RPMI8226 (cell line): Measurements from ENCODE around the gene OR10G3.
"Not testable (repeated sequence)": the region's sequence is repeated elsewhere in the genome, so short reads cannot be mapped to it uniquely, and the experiment has no call there.

ENCODE experiments used
- DNase-seq: peaks from one replicate; pipeline ENCODE4 v3.0.0-alpha.2; 2015

The OR10G3 gene

DNA sequence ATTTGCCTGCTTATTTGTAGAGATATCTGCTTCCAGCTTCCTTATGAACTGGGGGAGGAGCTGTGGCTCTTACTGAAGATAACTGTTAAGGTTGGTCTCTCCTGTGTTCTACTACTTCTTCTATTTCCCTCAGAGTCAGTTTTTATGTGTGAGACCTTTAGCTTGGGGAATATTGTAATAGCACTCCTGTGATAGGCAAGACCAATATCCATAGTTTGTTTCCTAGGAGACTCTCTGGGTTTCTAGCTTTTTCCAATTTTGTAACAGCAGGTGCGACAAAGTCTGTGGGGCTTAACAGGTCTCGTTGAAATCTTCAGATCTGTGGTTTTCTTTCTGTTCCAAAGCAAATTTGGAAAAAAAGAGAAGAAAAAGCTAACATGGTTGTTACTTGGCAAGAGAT is at the start of gene OR10G3:
Gene OR10G3, minus strand, starts transcription at position 101 of the 400 bp plus-strand sequence. CDS start 9,332 bp downstream, outside the sequence.
- no peak for DNase-seq

DNA sequence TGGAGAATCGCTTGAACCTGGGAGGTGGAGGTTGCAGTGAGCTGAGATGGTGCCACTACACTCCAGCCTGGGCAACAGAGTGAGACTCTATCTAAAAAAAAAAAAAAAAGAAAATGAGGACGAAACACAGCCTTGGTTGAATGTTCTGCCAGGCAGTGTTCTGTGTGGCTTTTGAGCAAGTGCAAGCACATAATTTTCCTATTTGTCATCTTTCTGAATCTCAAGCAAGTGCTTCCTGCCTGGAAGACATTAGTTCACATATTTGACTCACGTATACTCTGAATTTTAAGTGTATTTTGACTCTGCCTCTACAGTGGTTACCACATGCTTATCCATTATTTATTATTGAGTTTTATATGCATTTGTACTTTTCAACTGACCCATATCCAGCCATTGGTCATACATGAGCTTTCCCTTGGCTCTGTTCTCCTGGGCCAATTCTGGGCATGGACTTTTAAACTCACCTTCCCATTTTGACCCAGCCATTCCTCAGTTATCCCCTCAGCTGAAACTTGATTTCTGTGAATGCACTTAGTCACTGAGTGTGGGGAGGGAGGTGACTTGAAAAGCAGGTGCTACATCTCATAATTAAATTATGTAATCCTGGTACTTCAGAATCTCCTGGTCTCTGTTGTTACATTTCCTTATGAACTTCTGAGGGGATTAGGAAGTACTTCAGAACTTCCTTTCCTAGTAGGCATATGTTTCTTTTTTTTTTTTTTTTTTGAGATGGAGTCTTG is 46.8 kb upstream of the OR10G3 start:
- no peak for DNase-seq

DNA sequence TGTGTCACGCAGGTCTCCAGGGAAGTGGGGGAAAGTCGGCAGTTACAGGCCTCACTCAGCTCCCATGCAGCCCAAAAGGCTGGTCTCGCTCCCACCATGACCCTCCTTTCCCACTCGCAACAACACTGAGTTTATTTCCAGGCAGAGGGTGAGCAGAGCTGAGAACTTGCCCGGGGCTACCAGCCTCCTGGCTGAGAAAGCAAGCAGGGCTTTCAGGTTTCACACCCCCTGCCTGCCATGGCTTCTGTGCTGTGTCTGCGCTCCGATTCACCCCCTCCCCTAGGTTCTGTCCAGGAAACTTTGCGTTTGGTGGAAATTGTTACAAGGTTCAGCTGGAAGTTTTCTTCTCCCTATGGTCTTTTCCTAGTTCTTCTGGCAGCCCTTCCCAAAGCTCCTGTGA is 37.7 kb upstream of the OR10G3 start:
- DNase-seq, result no peak

GRCh38 chr14:21614240-21614639 is 34.4 kb upstream of the OR10G3 start:
- no peak for DNase-seq

- no peak for DNase-seq
Measured at GRCh38 chr14:21612324-21612723, 32.4 kb upstream of the OR10G3 start.

DNA sequence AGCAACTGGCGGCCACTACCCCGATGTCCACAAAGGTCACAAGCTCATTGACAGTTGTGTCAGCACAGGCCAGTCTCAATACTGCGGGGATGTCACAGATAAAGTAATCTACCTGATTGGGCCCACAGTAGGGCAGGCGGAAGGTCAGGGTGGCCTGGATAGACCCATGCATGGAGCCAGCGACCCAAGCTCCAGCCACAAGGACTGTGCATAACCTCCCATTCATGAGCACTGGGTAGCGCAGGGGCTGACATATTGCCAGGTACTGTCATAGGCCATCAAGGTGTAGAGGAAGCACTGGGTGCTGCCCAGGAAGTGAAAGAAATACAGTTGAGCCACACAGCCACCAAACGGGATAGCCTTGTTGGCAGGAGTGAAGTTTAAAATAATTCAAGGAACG is 22.3 kb upstream of the OR10G3 start:
- DNase-seq, result not testable (repeated sequence)

DNA sequence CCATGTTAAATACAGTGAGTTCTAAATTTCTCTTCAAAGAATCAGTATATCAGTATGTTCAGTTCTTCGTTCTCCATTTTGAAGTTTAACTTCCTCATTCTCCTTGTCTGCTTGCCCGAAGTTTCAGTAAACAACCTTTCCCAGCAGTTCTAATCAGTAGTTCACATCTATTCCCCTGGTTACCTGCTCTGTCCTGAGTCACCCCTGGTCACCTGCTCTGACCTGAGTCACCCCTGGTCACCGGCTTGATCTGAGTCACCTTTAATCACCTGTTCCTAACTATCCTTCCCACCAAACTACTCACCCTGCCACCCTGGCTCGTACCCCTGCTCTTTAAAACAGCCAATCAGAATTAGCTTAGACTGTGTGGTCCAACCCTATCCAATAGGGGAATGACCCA is 9.4 kb upstream of the OR10G3 start:
- DNase-seq, result no peak

GRCh38 chr14:21575661-21576060 is 4.2 kb downstream of the OR10G3 start:
- no peak for DNase-seq

DNA sequence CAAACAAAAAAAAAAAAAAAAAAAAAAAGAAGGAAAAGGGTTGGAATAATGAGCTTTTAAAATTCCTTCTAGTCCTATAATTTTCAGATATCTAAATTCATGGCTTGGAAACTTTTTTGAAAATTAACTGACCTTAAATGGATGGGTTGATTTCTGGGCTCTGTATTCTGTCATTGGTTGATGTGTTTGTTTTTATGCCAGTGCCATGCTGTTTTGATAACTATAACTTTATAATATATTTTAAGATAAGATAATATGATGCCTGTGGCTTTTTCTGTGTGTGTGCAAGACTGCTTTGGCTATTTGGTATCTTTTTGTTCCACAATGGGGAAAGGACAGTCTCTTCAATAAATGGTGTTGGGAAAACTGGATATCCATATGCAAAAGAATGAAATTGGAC is 7.3 kb downstream of the OR10G3 start:
- DNase-seq, result no peak

DNA sequence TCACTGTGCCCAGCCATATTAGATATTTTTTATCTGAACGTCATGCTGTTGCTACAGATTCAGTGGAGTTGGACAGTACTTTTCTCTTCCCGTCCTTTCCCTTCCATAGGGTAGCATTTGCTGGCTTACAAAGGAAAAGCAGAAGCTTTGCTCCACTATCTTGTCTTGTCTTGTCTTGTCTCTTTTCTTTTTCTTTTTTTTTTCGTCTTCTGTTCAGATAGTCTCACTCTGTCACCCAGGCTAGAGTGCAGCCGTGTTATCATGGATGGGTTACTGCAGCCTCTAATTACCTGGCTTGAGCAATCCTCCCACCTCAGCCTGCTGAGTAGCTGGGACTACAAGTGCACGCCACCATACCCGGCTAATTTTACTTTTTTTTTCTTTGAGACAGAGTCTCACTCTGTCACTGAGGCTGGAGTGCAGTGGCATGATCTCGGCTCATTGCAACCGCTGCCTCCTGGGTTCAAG is 21.1 kb downstream of the OR10G3 start:
- DNase-seq, result no peak

- peak; percentile 84 for DNase-seq
Measured at GRCh38 chr14:21557084-21557901, 22.6 kb downstream of the OR10G3 start.

- DNase-seq, result no peak
Measured at GRCh38 chr14:21556378-21557083, 23.3 kb downstream of the OR10G3 start.

DNA sequence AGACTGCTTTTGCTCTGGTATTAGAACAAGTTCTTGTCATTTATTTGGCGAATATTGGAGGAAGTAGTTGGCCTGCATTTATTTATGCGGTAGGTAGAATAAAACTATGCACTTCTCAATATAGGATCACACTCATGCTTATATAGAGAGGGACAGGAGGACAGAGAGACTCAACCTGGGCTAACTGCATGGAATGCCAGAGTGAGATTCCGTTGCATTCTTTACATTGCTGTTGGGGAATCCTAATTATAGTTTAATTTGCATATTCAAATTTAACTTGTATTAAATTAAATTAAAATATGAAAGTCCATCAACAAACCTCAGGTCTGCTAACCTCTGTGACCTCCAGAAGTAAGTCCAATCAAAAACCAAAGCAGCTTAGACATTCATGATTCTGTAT is 26.6 kb downstream of the OR10G3 start:
- DNase-seq, result no peak

- not testable (repeated sequence) for DNase-seq
Measured at GRCh38 chr14:21544588-21544987, 35.3 kb downstream of the OR10G3 start.

DNA sequence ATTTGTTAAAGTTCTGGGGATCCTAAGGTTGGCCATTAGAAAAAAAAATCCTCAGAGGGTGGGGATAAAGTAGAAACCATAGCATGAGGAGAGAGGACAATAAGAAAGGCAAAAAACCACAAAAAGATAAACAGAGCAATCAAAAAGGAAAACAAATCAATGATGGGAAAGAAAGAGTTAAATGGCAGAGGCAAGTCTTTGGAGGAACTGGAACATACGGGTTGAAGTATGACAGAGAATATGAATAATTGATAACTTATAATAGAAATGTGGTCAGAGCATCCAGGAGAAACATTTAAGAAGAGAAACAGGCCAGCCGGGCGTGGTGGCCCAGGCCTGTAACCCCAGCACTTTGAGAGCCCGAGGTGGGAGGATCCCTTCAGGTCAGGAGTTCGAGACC is 35.9 kb downstream of the OR10G3 start:
- no peak for DNase-seq

GRCh38 chr14:21543521-21543960 is 36.3 kb downstream of the OR10G3 start:
- DNase-seq, result no peak

- no peak for DNase-seq
Measured at GRCh38 chr14:21541413-21542074, 38.3 kb downstream of the OR10G3 start.

DNA sequence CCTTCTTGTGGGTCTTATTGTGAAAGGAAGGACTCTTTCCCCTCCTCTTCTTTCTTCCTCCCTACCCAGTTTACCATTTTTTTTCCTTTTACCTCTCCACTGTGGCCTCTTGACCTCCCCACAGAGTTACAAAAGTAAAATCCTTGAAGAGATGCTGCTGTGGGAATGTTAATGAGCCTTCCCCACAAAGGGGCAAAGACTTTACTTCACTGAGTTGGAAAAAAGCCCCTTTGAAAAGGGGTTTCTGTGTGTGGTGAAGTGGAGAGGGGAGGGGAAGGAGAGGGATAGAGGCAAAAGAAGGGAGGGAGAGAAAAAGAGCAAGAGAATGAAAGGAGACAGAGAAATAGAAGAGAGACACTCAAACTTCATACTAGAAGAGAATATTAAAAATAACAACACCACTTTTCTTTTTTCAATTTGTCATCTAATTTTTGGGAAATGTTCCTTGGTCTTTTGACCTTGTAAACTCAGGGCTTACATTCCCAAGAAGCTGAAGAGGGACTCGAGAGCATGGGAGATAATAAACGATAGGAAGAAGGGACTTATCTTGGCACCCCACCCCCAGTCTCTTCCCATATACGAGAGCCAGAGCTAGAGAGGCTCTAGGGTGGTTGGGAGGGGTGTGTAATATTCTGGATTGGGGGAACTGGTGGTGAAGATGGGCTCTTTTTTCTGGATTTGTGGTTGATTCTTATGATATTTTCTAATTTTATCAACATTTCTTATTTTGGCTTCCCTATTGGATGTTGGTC is 40.5 kb downstream of the OR10G3 start:
- DNase-seq, result no peak

DNA sequence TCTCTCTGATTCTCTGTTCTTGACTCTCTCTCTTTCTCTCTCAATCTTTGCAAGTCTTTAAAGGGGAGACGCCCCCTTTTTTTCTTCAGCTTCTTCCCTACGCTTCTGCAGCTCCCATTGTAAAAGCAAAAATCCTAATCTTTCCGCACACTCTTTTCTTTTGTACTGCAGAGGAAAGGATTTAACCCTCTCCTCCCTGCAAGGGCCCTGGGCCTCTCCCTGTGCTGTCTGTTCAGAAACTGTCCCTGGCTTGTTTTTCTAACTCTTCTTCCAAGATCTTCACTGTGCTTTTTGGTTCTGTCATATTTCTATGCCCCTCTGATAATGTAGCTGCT is 42.8 kb downstream of the OR10G3 start:
- DNase-seq, result no peak

GRCh38 chr14:21536418-21537089 is 43.3 kb downstream of the OR10G3 start:
- no peak for DNase-seq

DNA sequence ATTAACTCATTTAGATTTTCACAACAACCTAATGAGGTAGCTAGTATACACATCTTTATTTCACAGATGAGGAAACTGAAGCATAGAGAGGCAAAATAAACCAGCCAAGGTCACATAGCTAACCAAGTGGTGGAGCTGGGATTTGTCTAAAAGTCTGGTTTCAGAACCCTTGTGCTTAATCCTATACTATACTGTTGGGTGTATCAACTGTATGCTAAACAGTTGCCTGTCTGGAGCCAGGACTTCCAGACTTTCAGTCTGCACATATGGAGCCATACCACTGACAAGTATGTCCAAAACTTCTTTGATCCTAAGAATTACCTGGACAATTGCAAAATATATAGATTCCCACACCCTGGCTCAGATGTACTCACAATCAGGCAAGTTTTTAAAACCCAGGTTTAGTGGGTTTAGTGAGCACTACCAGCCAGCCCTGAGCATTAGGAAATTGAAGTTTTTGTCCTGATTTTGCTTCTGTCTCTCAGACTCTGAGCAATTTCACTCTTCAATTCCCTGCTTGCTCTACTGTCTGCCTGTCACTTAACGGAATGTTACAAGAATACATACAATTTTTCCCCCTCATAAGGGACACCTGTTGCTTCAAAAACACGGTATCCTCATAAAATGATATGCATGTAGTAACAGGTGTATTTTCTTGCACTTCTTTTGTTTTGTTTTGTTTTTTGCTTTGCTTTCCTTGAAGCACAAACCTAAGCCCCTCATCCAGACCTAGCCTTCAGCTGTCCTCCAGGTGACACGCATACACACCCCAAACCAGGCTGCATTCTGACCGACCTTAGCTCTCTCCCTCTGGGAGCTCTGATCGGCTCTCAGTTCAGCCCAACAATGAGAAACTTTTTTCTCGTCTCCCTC is 44.1 kb downstream of the OR10G3 start:
- no peak for DNase-seq
